Measurements from ENCODE around the gene ALAS1. TPM values are rescaled to one million over a fixed set of nuclear protein-coding genes. Genes with fewer than 3 reads are reported as not detected.

The ALAS1 gene
- total and polyA plus RNA-seq, 2 of the 13 experiments (the other 11 are each of a cell fraction or from before 2014, with no cell fraction given), result 36.0 to 43.2 TPM

- 0 out of 2 replicates have a peak, but pooled peaks have one; percentile 28 for TF ChIP-seq SALL1 (CRISPR knock-in tag; IDR thresholded peaks at IDR 0.05)
- no peak for TF ChIP-seq ZNF816 (CRISPR knock-in tag; IDR thresholded peaks at IDR 0.05; ENCODE audit: borderline replicate concordance)
- TF ChIP-seq TOPORS (CRISPR knock-in tag; IDR thresholded peaks at IDR 0.05), result no peak
- no peak for TF ChIP-seq ZNF232 (CRISPR knock-in tag; IDR thresholded peaks at IDR 0.05; ENCODE audit: borderline replicate concordance)
- TF ChIP-seq MLXIP (CRISPR knock-in tag; IDR thresholded peaks at IDR 0.05; ENCODE audit: borderline replicate concordance), result no peak
Measured at GRCh38 chr3:52226229-52226817, 28.4 kb downstream of the ALAS1 start (continued).

- CTCF ChIA-PET (ENCODE audit: low intra/inter-chr PET ratio, low total read pairs), result no interaction called here
- no peaks in the 10 kb centered on the region for H3K79me2 ChIP-seq (ENCODE audit: insufficient read depth, low read length)
- H4K20me1 ChIP-seq (ENCODE audit: insufficient read depth, low read length), result peaks cover 10% of the 10 kb centered on the region
- no TSS peak for BruUV-seq (replicated peaks)
- H3K9me3 ChIP-seq (ENCODE audit: low read length), result no peaks in the 10 kb centered on the region
- no CpG with 5 or more reads among the region's 4 CpGs for WGBS (ENCODE audit: low lambda C conversion rate)
- TF ChIP-seq BRF2 (CRISPR knock-in tag; IDR thresholded peaks at IDR 0.05) (no peak), HNRNPL (IDR thresholded peaks at IDR 0.05; ENCODE audit: low read depth, low read length) (0 out of 2 replicates have a peak, but pooled peaks have one; percentile 69), CTCF (CRISPR knock-in tag; IDR thresholded peaks at IDR 0.05) (0 out of 2 replicates have a peak, but pooled peaks have one; percentile 14), POLR2A (IDR thresholded peaks at IDR 0.05; ENCODE audit: insufficient read depth in 1 of 2, low read depth in 2 of 2, low read length in 2 of 2) (peak in 1 of 2 experiments; percentile 13; a peak in 1 of 4 replicates)
- POLR2A ChIA-PET, result interaction anchor here (1.0 kb wide), 1 partner anchor 9 kb away, joined by 3 read pairs; no protein-coding TSS in a partner anchor
- no peak overlapping the region for H3K27ac ChIP-seq (ENCODE audit: extremely low read length, insufficient read depth, low read length)
- H3K36me3 ChIP-seq (replicated peaks in 1 of 2; ENCODE audit: control insufficient read depth in 1 of 2, insufficient read depth in 2 of 2, low read length in 2 of 2), result peaks cover 17 to 34% of the 10 kb centered on the region in 2 experiments
- no peak overlapping the region for H3K9ac ChIP-seq (ENCODE audit: insufficient read depth, low read depth, low read length)
- no peak overlapping the region for H3K4me3 ChIP-seq (replicated peaks in 1 of 3; ENCODE audit: insufficient read depth in 1 of 3, low read depth in 2 of 3, low read length in 3 of 3)
- no peak overlapping the region for H2AFZ ChIP-seq (ENCODE audit: low read length)
- H3K4me2 ChIP-seq (ENCODE audit: low read depth, low read length), result no peak overlapping the region
- in situ Hi-C loops (cut with HindIII; ENCODE audit: extremely low pct_ligation_motif_present, low pct_unique_long_range_greater_than_20kb) (no loop called here), intact Hi-C loops (cut with micrococcal nuclease; ENCODE audit: unreplicated experiment) (no loop called here)
- H3K4me1 ChIP-seq (ENCODE audit: insufficient read depth, low read length), result peaks cover 13% of the 10 kb centered on the region
- ATAC-seq (no peak), FAIRE-seq (no peak), DNase-seq (ENCODE audit: low spot score) (no peak)
- H3K27me3 ChIP-seq (ENCODE audit: control insufficient read depth in 1 of 2, insufficient read depth in 2 of 2, low read length in 2 of 2), result peaks cover 1 to 12% of the 10 kb centered on the region in 2 experiments; a peak in 3 of 5 replicates
Measured at GRCh38 chr3:52227117-52227516, 29.2 kb downstream of the ALAS1 start.

All from HepG2 (cell line).